ENCODE data around the gene PP2D1.
A peak's percentile ranks its signal among the peaks of the same experiment; 100 is the strongest.
"Not testable (repeated sequence)": the region's sequence is repeated elsewhere in the genome, so short reads cannot be mapped to it uniquely, and the experiment has no call there.

Gene PP2D1

DNA sequence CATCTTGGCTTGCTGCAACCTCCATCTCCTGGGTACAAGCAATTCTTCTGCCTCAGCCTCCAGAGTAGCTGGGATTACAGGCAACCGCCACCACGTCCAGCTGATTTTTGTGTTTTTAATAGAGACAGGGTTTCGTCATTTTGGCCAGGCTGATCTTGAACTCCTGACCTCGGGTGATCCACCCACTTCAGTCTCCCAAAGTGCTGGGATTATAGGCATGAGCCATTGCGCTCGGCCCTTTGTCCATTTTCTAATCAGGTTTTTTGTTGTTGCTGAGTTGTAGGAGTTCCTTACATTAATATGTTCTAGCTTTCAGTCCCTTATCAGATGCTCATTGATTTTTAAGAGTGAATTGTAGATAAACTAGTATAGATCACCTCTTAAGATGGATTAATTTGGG is 44.9 kb downstream of the PP2D1 start:
- DNase-seq (ENCODE audit: low spot score): no peak

DNA sequence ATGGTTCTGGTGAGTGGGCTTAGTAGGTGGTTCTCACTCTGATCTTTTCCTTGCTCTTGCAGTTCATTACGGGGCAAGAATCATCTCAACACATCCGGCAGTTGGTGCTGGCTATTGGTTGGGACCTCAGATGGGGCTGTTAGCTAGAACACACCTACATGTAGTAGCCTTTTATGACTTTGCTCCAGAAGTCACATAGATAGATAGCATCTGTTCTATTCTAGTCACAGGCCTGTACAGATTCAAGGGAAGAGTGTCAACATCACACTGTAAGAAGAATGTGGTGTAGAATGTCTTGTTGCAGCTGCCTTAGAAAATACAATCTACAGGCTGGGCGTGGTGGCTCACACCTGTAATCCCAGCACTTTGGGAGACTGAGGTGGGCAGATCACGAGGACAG is 50.1 kb downstream of the PP2D1 start:
- DNase-seq (ENCODE audit: low spot score): no peak

DNA sequence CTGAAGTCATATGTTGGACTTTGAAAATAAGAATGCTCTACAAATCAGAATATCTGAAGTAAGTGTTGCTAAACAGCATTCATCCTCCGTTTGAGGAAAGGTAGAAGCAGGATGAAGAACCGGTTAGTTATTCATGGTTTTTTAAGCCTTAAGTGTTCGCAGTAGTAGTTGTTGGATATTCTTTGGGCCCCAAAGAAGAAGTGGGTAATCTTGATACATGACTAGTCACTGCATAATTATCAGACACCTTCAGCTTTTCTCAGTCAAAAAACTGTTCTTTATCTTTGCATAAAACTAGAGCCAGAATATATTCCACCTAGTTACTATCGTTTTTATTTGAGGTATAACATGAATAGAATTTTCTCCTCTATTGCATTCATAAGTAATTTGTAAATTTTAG is 51.4 kb downstream of the PP2D1 start:
- no peak for DNase-seq (ENCODE audit: low spot score)

DNA sequence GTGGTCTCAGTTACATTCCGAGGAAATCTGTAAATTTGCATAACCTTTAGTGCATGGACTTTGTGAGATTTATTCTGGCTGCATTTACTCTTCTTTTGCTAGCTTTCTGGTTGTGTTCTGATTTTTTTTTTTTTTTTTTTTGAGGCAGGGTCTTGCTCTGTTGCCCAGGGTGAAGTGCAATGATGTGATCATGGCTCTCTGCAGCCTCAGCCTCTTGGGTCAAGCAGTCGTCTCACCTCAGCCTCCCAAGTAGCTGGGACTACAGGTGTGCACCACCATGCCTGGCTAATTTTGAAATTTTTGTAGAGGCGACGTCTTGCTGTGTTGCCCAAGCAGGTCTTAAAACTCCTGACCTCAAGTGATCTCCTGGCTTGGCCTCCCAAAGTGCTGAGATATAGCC is 52.6 kb downstream of the PP2D1 start:
- no peak for DNase-seq (ENCODE audit: low spot score)

DNA sequence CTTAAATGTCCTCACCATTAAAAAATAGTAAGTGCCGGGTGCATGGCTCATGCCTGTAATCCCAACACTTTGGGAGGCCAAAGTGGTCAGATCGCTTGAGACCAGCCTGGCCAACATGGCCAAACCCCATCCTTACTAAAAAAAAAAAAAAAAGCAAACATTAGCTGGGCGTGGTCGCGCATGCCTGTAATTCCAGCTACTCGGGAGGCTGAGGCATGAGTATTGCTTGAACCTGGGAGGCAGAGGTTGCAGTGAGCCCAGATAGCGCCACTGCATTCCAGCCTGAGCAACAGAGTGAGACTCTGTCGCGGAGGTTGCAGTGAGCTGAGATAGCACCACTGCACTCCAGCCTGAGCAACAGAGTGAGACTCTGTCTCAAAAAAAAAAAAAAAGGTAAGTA is 54.7 kb downstream of the PP2D1 start:
- DNase-seq (ENCODE audit: low spot score): not testable (repeated sequence)

GRCh38 chr3:19954676-19955075 is 57.4 kb downstream of the PP2D1 start:
- DNase-seq (ENCODE audit: low spot score): no peak

DNA sequence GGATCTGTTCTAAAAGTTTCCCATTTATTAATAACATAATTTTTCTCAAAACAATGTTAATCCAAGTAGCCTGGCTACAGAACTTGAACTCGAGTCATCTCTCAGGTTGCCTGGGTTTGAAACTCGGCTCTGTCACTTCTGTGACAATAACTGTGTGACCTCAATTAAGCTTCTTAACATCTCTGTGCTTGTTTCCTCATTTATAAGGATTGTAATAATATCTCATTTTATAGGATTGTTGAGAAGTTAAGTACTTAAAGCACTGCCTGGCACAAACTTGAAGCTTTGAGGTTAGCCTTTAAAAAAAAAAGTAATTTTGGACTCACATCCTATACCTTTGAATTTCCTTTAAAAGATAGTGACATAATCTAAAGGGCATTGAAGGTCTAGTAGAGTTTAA is 61.7 kb downstream of the PP2D1 start:
- no peak for DNase-seq (ENCODE audit: low spot score)

DNA sequence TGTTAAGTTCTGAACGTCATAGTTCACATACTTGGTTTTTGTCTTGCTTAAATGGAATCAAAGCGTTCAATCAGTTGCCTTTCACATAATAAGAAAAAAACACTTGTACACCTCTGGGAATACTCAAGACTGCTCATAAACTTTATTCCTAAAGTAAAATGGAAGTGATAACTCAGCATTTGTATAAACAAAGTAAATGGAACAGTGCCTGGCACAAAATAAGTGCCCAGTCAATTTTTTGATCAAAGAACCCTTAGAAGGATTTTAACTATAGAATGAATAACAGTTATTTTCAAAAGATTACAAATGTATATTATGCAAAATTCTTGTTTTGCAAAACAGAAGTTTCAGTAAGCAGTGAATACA is 63.9 kb downstream of the PP2D1 start:
- no peak for DNase-seq (ENCODE audit: low spot score)

- peak; percentile 52 for DNase-seq (ENCODE audit: low spot score)
Observed at GRCh38 chr3:19947549-19948225, 64.4 kb downstream of the PP2D1 start.

GRCh38 chr3:19946832-19947548 is 65.1 kb downstream of the PP2D1 start, which contains the start of gene RAB5A:
RAB5A (plus strand) TSS chr3:19947097; CDS start chr3:19950899, 3,802 bp downstream.
- DNase-seq (ENCODE audit: low spot score): peak; percentile 96

DNA sequence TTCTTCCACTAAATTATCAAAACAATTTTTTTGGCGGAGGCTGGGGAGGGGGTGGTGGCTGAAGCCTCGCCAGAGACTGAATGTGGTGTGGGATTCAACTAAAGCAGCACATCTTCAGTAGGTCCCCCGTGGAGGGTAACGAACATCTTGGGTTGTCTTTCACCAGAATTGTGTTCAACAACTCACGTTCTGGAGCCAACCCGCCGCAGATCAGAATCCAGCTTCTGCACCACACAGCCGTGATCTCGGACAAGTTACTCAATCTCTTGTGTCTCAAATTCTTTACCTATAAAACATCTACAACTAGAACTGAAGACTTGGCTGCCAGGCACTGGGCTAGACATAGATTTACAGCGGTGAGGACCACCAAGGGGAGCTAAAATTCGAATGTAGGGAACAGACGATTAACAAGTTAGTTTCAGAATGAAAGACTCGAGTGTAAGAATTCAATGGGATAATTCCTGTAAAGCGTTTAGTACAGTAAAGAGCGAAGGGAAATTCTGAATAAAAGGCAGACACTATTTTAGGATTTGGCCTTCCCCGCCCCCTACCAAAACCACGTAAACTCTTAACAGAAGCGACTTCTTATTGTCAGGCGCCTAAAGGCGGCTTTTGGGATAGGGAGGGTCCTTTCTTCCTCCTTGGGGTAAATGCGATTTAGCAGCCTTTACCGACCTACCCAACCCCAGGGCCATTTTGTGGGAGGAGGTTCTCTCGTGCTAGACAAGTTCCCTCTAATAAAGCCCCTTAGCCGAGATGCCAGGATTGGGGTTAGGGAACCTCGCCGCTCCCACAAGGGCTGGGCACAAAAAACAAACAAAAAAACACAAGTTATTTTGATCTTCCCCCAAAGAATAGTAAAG is 65.9 kb downstream of the PP2D1 start:
- DNase-seq (ENCODE audit: low spot score): peak; percentile 32

GRCh38 chr3:19945534-19945933 is 66.5 kb downstream of the PP2D1 start:
- no peak for DNase-seq (ENCODE audit: low spot score)

DNA sequence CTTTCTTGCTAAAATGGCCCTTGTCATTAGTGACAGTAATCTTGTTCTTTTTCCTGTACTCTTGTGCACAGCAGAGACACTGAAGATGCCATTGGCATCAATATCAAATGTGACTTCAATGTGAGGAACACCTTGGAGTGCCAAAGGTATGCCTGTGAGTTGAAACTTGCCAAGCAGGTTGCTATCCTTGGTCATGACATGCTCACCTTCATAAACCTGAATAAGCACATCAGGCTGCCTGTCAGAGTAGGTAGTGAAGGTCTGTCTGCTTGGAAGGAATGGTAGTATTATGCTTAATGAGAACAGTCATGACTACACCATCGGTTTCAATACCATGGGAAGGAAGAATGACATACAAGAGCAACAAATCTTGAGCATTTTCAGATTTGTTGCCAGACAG is 71.4 kb downstream of the PP2D1 start:
- DNase-seq (ENCODE audit: low spot score): no peak

GRCh38 chr3:19938295-19938627 is 73.8 kb downstream of the PP2D1 start:
- no peak for DNase-seq (ENCODE audit: low spot score)

DNA sequence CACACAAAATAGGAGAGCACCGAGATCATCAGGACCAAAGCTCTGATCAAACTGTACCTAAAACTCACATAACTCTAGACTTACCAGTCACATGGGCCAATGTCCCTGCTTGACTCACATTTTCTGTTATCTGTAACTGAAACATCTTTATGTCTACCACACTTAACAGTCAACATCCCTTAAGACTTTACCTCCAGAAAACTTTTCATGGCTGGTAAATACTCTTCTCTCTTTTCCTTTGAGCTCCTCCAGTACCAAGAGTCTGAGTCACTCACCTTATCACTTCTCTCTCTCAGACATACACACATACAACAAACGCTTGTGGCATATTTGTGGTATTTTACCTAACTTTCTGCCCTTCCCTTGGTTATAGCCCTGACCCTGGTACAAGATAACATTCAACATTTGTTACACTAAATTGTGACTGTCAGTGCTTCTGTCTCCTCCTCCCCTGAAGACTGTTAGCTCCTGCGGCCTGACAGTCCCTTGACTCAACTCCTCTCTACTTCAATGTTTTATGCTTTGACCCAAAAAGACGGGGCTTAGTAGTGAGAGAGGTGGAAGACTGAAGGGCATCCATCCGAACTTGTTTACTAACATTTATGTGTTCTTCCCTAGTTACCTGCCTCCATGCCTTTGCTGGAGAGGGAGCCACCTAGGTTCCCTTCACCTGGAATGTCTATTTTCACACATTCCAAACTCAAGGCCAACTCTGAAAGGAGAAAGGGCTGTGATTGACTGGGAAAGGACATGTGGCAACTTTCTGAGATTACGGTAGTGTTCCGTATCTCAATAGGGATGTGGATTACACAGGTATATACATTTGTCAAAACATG is 74.4 kb downstream of the PP2D1 start:
- DNase-seq (ENCODE audit: low spot score): no peak

Data from AG08396 (cell line).